Right cardiac atrium (tissue), 5 donors: ENCODE data around the gene MPST. TPM values are rescaled to one million over a fixed set of nuclear protein-coding genes. Genes with fewer than 3 reads are reported as not detected.
A peak's percentile ranks its signal among the peaks of the same experiment; 100 is the strongest.

Experiments used
- ATAC-seq, 2 donors: fragments of 200-7000 bp; cut with Tn5 transposase; one replicate each; pipeline versions ENCODE4 v1.8.0 to v1.9.1; 2020; ENCODE audit warnings: moderate library complexity in 2 of 2, mild to moderate bottlenecking in 1 of 2
- DNase-seq, 3 donors: peaks; one replicate each; pipeline ENCODE4 v3.0.0-alpha.2; 2020
- H3K27ac ChIP-seq: one replicate; pipeline ENCODE4 v1.5.1; 2013; ENCODE audit warnings: mild to moderate bottlenecking, low read length, control low read depth, moderate library complexity
- H3K27me3 ChIP-seq: one replicate; pipeline ENCODE4 v1.6.1; 2013; ENCODE audit not compliant: control insufficient read depth, insufficient read depth
- H3K4me1 ChIP-seq: one replicate; pipeline ENCODE4 v1.6.1; 2013; ENCODE audit warnings: low read length; ENCODE audit not compliant: control insufficient read depth, insufficient read depth
- H3K4me3 ChIP-seq: one replicate; pipeline ENCODE4 v1.5.1; 2013; ENCODE audit warnings: low read length, control low read depth
- H3K9me3 ChIP-seq: one replicate; pipeline ENCODE4 v1.6.1; 2013; ENCODE audit warnings: low read length; ENCODE audit not compliant: control insufficient read depth
- WGBS: extraction: QIAGEN DNeasy Blood & Tissue Kit; methylation state at CpG from one replicate; pipeline ENCODE4 v1.1.7; 2013; 5-methylcytosine and 5-hydroxymethylcytosine counted together
- intact Hi-C, 4 donors: fragments of 100-400 bp; cut with DNase I; formaldehyde crosslinking; loops; one replicate each; pipeline versions ENCODE4 v1.11.0 to v1.14.0; 2022 to 2023
- polyA plus RNA-seq: library from polyadenylated mRNA; stranded (reverse); fragments of 200-250 nt; gene quantifications from one replicate; pipeline ENCODE4 v1.2.3, GENCODE V29; 2013
- total RNA-seq, 4 donors: library from RNA; stranded (reverse); fragmentation: NEBNext Ultra II Directional; extraction: Animal tissue kit (Norgen Biotek cat#: 25700); gene quantifications; one replicate each; pipeline ENCODE4 v1.2.1, GENCODE V29; 2021
- donor health status: healthy with polysubstance abuse.
- donor health status: DM: no; HTN: yes; CAD: no.
- donor health status: DM: no; HTN: no; CAD: no.
- donor health status: DM: no; HTN: yes; CAD: no; lungs with severe emphysema.
- donor health status: DM: yes; HTN: yes; CAD: no.

Gene MPST
- total and polyA plus RNA-seq, 5 donors = 49.6 to 93.0 (median 57.3) TPM

DNA sequence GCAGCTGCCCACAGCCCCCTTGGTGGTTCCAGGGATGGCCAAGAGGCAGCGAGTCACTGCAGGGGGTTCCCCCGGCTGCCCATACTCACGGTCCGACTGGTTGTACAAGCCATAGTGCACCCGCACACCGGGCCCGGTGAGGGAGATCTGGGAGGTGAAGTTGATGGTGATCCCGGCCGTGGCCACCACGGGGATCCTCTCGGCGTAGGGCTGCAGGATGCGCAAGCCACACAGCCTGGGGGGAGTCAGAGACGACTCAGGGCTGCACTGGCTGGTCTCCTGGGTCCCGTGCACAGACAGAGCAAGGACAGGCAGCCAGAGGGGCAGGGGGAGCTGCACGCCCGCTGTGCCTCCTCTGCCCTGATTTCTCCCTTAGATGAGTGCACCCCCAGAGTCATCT lies 55.5 kb downstream of the MPST start:
- Histone ChIP-seq H3K4me1 (no peaks in the 10 kb centered on the region), H3K4me3 (no peak overlapping the region), H3K27me3 (no peaks in the 10 kb centered on the region), H3K9me3 (no peaks in the 10 kb centered on the region), H3K27ac (no peak overlapping the region)
- 68% methylated on average over 17 of the region's 17 CpGs for WGBS
- DNase-seq (peak in 1 of 3 donors; percentile 21), ATAC-seq (no peak)
- intact Hi-C loops = loop anchor here in 2 of 4 donors (5.0 to 10.0 kb wide), 3 partner anchors 90 to 190 kb away; no protein-coding TSS in a partner anchor

- ATAC-seq (no peak), DNase-seq (peak in 1 of 3 donors; percentile 4)
- Histone ChIP-seq H3K4me1 (no peaks in the 10 kb centered on the region), H3K9me3 (no peaks in the 10 kb centered on the region), H3K27ac (no peak overlapping the region), H3K27me3 (no peaks in the 10 kb centered on the region), H3K4me3 (no peak overlapping the region)
- intact Hi-C loops = loop anchor here in 2 of 4 donors (5.0 to 10.0 kb wide), 3 partner anchors 89 to 189 kb away; no protein-coding TSS in a partner anchor
- WGBS = 76% methylated on average over 9 of the region's 9 CpGs
Observed at GRCh38 chr22:37075822-37076433, 56.4 kb downstream of the MPST start.

GRCh38 chr22:37077802-37078448 lies 58.4 kb downstream of the MPST start:
- DNase-seq (peak; percentile 59 to 84 (median 82)), ATAC-seq (peak; percentile 37 to 59)
- H3K27me3 ChIP-seq = no peaks in the 10 kb centered on the region
- intact Hi-C loops = loop anchor here in 2 of 4 donors (2.0 to 10.0 kb wide), 4 partner anchors 87 to 187 kb away; no protein-coding TSS in a partner anchor
- WGBS = 23% methylated on average over 15 of the region's 15 CpGs
- H3K4me1 ChIP-seq = no peaks in the 10 kb centered on the region
- H3K27ac ChIP-seq = no peak overlapping the region
- H3K4me3 ChIP-seq = no peak overlapping the region
- no peaks in the 10 kb centered on the region for H3K9me3 ChIP-seq

DNA sequence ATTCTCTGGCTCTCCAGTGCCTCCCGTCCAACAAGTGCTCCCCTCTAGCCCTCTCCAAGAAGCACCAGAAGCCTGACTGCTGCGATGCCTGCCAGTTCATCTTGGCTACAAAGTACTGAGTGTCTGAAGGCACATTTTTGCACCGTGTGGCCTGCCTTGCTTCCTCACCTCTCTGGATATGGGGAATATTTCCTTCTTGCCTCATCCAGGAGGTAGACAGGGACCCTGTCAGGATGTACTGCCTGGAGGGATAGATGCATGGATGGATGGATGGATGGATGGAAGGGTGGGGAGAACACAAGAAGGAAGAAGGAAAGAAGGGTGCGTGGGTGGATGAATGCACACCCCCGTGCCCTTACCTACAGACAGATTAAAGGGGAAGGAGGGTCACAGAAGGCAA lies 59.6 kb downstream of the MPST start:
- Histone ChIP-seq H3K27ac (no peak overlapping the region), H3K4me1 (no peaks in the 10 kb centered on the region), H3K27me3 (no peaks in the 10 kb centered on the region), H3K9me3 (no peaks in the 10 kb centered on the region), H3K4me3 (no peak overlapping the region)
- 43% methylated on average over 5 of the region's 5 CpGs for WGBS
- ATAC-seq (no peak), DNase-seq (no peak)
- intact Hi-C loops = loop anchor here in 2 of 4 donors (2.0 to 10.0 kb wide), 4 partner anchors 86 to 186 kb away; no protein-coding TSS in a partner anchor

Other genes starting within 250 kb of the MPST start
- 10 to 100 TPM; 24.1 to 37.6 (median 32.3) TPM for gene IFT27, start 243.6 kb upstream of the MPST start, total RNA-seq
- gene IFT27, start 243.6 kb upstream of the MPST start, polyA plus RNA-seq = 32.5 TPM
- not detected for gene PVALB, start 202.7 kb upstream of the MPST start, total RNA-seq
- gene PVALB, start 202.7 kb upstream of the MPST start, polyA plus RNA-seq = not detected
- 1 to 10 TPM; 3.1 to 6.9 (median 6.6) TPM for gene NCF4, start 158.7 kb upstream of the MPST start, total RNA-seq
- gene NCF4, start 158.7 kb upstream of the MPST start, polyA plus RNA-seq = 3.6 TPM
- 1 to 10 TPM; 1.8 to 2.6 (median 2.3) TPM for gene CSF2RB, start 106.1 kb upstream of the MPST start, total RNA-seq
- gene CSF2RB, start 106.1 kb upstream of the MPST start, polyA plus RNA-seq = 0.75 TPM
- gene TST, start 295 bp upstream of the MPST start, total RNA-seq = 10 to 100 TPM; 31.7 to 53.6 (median 36.6) TPM
- gene TST, start 295 bp upstream of the MPST start, polyA plus RNA-seq = 67.9 TPM
- 10 to 100 TPM; 24.8 to 37.8 (median 32.2) TPM for gene KCTD17, start 32.0 kb downstream of the MPST start, total RNA-seq
- gene KCTD17, start 32.0 kb downstream of the MPST start, polyA plus RNA-seq = 34.4 TPM
- gene TMPRSS6, start 90.0 kb downstream of the MPST start, total RNA-seq = not detected
- gene TMPRSS6, start 90.0 kb downstream of the MPST start, polyA plus RNA-seq = not detected
- gene IL2RB, start 130.2 kb downstream of the MPST start, total RNA-seq = under 1 TPM; 0.63 to 0.97 (median 0.72) TPM
- gene IL2RB, start 130.2 kb downstream of the MPST start, polyA plus RNA-seq = 0.32 TPM
- gene C1QTNF6, start 168.5 kb downstream of the MPST start, total RNA-seq = 1 to 10 TPM; 2.8 to 3.3 (median 2.8) TPM
- 2.0 TPM for gene C1QTNF6, start 168.5 kb downstream of the MPST start, polyA plus RNA-seq
- not detected for gene SSTR3, start 192.7 kb downstream of the MPST start, total RNA-seq
- gene SSTR3, start 192.7 kb downstream of the MPST start, polyA plus RNA-seq = not detected
- 1 to 10 TPM; 3.6 to 8.6 (median 5.7) TPM for gene RAC2, start 224.5 kb downstream of the MPST start, total RNA-seq
- gene RAC2, start 224.5 kb downstream of the MPST start, polyA plus RNA-seq = 1.8 TPM